ENCODE data around the gene TLE5.

Gene TLE5

DNA sequence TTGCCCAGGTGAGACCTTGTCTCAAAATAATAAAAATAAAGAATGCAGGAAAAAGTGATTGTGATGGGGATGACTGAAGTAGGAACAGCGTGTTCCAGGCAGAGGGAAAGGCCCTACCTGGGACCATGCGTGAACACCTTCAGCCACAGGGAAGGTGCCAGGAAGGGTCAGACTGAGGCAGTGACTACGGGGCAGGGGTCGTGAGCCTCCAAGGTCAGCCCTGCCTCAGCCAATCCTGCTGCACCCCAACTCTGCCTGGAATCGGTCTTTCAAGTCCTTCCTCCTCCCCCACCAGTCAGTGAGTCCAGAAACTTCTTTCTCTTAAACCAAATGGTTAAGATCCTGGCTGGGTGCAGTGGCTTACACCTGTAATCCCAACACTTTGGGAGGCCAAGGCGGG is 17.1 kb downstream of the TLE5 start:
- H3K27ac ChIP-seq (ENCODE audit: insufficient read depth in 1 of 2, low read depth in 1 of 2, low read length in 2 of 2, poor library complexity in 1 of 2, severe bottlenecking in 2 of 2), result no peak overlapping the region
- ChIA-PET POLR2A (interaction anchor here (0.6 kb wide), 1 partner anchor 117 kb away, joined by 3 read pairs; no protein-coding TSS in a partner anchor), CTCF (interaction anchor here (0.8 to 2.5 kb wide), 3 partner anchors 9 to 95 kb away, joined by 3 to 12 read pairs (median 4); no protein-coding TSS in a partner anchor)
- H3K4me1 ChIP-seq (ENCODE audit: control extremely low read depth in 1 of 4, control insufficient read depth in 4 of 4, insufficient read depth in 4 of 4, low read length in 3 of 4), result peaks cover 3 to 33% (median 16%) of the 10 kb centered on the region in 4 experiments
- 92% methylated on average over 5 of the region's 6 CpGs for WGBS (ENCODE audit: insufficient coverage)
- H3K4me3 ChIP-seq (ENCODE audit: control insufficient read depth in 1 of 7, extremely low read depth in 1 of 7, insufficient read depth in 4 of 7, low read depth in 2 of 7, low read length in 6 of 7), result no peak overlapping the region
- no peaks in the 10 kb centered on the region for H3K36me3 ChIP-seq (ENCODE audit: control insufficient read depth in 4 of 4, insufficient read depth in 4 of 4, low read length in 3 of 4)
- H3K9me3 ChIP-seq (ENCODE audit: control extremely low read depth in 1 of 5, control insufficient read depth in 4 of 5, insufficient read depth in 2 of 5, low read depth in 1 of 5, low read length in 4 of 5), result no peaks in the 10 kb centered on the region
- no peak for DNase-seq
- H3K27me3 ChIP-seq (replicated peaks in 2 of 5; ENCODE audit: control insufficient read depth in 4 of 5, insufficient read depth in 5 of 5, low read length in 4 of 5), result no peaks in the 10 kb centered on the region

DNA sequence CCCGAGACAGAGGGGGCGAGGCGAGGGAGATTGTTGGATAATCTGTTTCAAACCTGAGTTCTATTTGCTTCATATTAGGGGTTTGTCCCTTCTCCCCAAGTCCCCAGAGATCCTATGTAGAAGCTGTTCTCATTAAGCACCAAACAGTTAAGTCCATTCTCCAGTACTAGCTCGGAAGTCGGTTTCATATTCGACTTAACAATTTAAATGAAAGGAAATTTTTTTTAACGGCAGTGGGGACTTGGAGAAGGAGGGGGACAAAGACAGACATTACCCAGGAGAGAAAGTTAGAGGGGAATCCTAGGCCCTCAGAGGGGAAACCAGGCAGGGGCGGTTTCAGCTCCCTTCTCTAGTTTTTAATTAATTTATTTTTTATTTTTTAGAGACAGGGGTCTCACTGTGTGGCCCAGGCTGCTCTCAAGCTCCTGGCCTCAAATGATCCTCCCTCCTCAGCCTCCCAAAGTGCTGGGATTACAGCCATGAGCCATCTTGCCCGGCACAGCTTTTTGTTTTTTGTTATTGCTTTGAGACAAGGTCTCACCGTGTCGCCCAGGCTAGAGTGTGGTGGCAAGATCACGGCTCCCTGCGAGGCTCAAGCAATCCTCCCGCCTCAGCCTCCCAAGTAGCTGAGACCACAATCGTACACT is 19.6 kb downstream of the TLE5 start:
- peak overlapping the region in 5 of 7 experiments; percentile 30 to 73 (median 50) for H3K4me3 ChIP-seq (ENCODE audit: control insufficient read depth in 1 of 7, extremely low read depth in 1 of 7, insufficient read depth in 4 of 7, low read depth in 2 of 7, low read length in 6 of 7)
- no peaks in the 10 kb centered on the region for H3K36me3 ChIP-seq (ENCODE audit: control insufficient read depth in 4 of 4, insufficient read depth in 4 of 4, low read length in 3 of 4)
- no peaks in the 10 kb centered on the region for H3K27me3 ChIP-seq (replicated peaks in 2 of 5; ENCODE audit: control insufficient read depth in 4 of 5, insufficient read depth in 5 of 5, low read length in 4 of 5)
- peaks cover 0 to 29% (median 15%) of the 10 kb centered on the region in 4 experiments for H3K4me1 ChIP-seq (ENCODE audit: control extremely low read depth in 1 of 4, control insufficient read depth in 4 of 4, insufficient read depth in 4 of 4, low read length in 3 of 4)
- no peaks in the 10 kb centered on the region for H3K9me3 ChIP-seq (ENCODE audit: control extremely low read depth in 1 of 5, control insufficient read depth in 4 of 5, insufficient read depth in 2 of 5, low read depth in 1 of 5, low read length in 4 of 5)
- ChIA-PET CTCF (interaction anchor here (0.6 to 1.4 kb wide), 5 partner anchors 9 to 61 kb away, joined by 3 read pairs; no protein-coding TSS in a partner anchor), POLR2A (no interaction called here)
- 52% methylated on average over 11 of the region's 15 CpGs for WGBS (ENCODE audit: insufficient coverage)
- H3K27ac ChIP-seq (ENCODE audit: insufficient read depth in 1 of 2, low read depth in 1 of 2, low read length in 2 of 2, poor library complexity in 1 of 2, severe bottlenecking in 2 of 2), result peak overlapping the region in 1 of 2 experiments; percentile 82
- peak in 1 of 3 donors; percentile 42 for DNase-seq

DNA sequence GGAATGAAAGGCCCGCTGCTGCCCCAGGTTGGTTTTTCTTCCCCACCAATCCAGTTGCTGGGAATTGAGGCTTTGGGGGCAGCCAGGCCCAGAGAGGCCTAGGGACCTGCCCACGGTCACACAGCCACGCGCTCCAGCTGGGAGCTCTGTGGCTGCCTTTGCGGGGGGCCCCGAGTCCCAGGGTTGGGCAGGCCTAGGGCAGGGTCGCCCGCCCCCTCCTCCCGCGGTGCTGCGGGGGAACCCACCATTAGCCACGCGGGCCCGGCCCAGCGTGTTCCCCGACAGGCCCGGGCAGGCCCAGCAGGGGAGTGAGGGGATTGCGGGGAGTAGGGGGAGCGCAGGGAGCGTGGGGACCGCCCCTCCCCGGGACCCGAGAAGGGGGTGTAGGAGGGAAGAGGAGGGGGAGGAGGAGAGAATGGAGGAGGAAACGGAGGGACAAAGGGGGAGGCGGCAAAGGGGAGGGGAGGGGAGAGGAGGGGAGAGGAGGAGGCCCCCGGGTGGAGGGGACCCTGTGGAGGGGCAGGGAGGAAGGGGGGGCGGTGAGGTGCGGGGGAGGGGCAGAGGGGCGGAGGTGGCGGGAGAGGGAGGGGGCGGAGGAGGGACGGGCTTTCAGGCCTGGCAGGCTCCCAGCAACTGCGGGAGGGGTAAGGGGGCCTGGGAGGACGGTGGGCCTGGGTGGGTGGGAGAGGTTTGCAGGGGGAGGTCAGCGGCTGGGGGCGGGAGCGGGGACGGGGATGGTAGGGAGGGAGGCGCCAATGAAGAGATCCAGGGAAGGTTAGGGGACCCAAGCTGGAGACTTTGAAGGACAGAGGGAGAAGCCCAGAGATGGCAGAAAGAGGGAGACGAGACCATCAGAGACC is 20.3 kb downstream of the TLE5 start:
- Histone ChIP-seq H3K9me3 (ENCODE audit: control extremely low read depth in 1 of 5, control insufficient read depth in 4 of 5, insufficient read depth in 2 of 5, low read depth in 1 of 5, low read length in 4 of 5) (no peaks in the 10 kb centered on the region), H3K27me3 (replicated peaks in 2 of 5; ENCODE audit: control insufficient read depth in 4 of 5, insufficient read depth in 5 of 5, low read length in 4 of 5) (no peaks in the 10 kb centered on the region), H3K4me1 (ENCODE audit: control extremely low read depth in 1 of 4, control insufficient read depth in 4 of 4, insufficient read depth in 4 of 4, low read length in 3 of 4) (peaks cover 0 to 24% (median 11%) of the 10 kb centered on the region in 4 experiments), H3K4me3 (ENCODE audit: control insufficient read depth in 1 of 7, extremely low read depth in 1 of 7, insufficient read depth in 4 of 7, low read depth in 2 of 7, low read length in 6 of 7) (peak overlapping the region in 5 of 7 experiments; percentile 30 to 73 (median 50)), H3K27ac (ENCODE audit: insufficient read depth in 1 of 2, low read depth in 1 of 2, low read length in 2 of 2, poor library complexity in 1 of 2, severe bottlenecking in 2 of 2) (peak overlapping the region in 1 of 2 experiments; percentile 82), H3K36me3 (ENCODE audit: control insufficient read depth in 4 of 4, insufficient read depth in 4 of 4, low read length in 3 of 4) (no peaks in the 10 kb centered on the region)
- POLR2A ChIA-PET, result no interaction called here
- DNase-seq, result no peak
- 10% methylated on average over 10 of the region's 40 CpGs for WGBS (ENCODE audit: insufficient coverage)
- CTCF ChIA-PET, result interaction anchor here (0.9 to 1.4 kb wide), 4 partner anchors 12 to 62 kb away, joined by 3 read pairs; no protein-coding TSS in a partner anchor

DNA sequence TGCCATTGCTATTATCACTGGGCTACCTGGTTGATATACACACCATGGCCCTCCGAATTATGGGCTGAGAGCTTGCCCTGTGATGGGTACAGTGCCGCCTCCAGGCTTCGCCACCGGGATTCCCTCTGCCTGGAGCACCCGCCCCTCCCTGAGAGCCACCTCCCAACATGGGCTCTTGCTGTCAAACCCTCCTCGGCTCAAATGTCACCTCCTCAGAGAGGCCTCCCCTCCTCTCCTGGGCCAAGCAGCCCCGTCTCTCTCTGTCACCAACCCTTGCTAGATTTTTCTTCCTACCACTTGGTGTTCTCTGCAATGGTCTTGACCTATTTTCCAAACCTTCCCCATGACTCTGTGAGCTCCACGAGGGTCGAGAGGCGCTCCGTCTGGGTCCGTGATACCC is 21.0 kb downstream of the TLE5 start:
- 83% methylated on average over 12 of the region's 12 CpGs for WGBS (ENCODE audit: insufficient coverage)
- CTCF ChIA-PET, result no interaction called here
- Histone ChIP-seq H3K27me3 (replicated peaks in 2 of 5; ENCODE audit: control insufficient read depth in 4 of 5, insufficient read depth in 5 of 5, low read length in 4 of 5) (no peaks in the 10 kb centered on the region), H3K36me3 (ENCODE audit: control insufficient read depth in 4 of 4, insufficient read depth in 4 of 4, low read length in 3 of 4) (no peaks in the 10 kb centered on the region), H3K27ac (ENCODE audit: insufficient read depth in 1 of 2, low read depth in 1 of 2, low read length in 2 of 2, poor library complexity in 1 of 2, severe bottlenecking in 2 of 2) (no peak overlapping the region), H3K9me3 (ENCODE audit: control extremely low read depth in 1 of 5, control insufficient read depth in 4 of 5, insufficient read depth in 2 of 5, low read depth in 1 of 5, low read length in 4 of 5) (no peaks in the 10 kb centered on the region), H3K4me1 (ENCODE audit: control extremely low read depth in 1 of 4, control insufficient read depth in 4 of 4, insufficient read depth in 4 of 4, low read length in 3 of 4) (peaks cover 0 to 26% (median 12%) of the 10 kb centered on the region in 4 experiments), H3K4me3 (ENCODE audit: control insufficient read depth in 1 of 7, extremely low read depth in 1 of 7, insufficient read depth in 4 of 7, low read depth in 2 of 7, low read length in 6 of 7) (peak overlapping the region in 2 of 7 experiments; percentile 45 to 73)
- POLR2A ChIA-PET, result no interaction called here
- no peak for DNase-seq

DNA sequence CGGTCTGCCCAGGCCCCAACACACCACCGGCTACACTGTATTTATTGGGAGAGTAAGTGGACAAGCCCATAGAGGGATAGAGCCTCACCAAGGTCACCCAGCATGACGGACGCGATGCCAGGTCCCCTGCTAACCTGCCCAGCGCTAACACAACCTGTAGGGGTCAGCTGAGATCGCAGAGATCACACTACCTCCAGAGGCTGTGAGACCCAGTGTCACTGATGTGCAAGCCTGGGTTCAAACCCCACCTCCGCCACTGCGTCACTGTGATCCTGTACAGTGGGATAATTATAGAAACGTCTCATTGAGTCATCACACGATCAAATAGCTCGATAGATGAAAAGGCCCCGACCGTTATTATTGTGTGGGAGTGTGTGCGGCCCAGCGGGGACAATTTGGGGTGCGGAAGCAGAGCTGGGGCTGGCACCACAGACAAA is 22.6 kb downstream of the TLE5 start:
- DNase-seq, result no peak
- H3K36me3 ChIP-seq (ENCODE audit: control insufficient read depth in 4 of 4, insufficient read depth in 4 of 4, low read length in 3 of 4), result no peaks in the 10 kb centered on the region
- 94% methylated on average over 15 of the region's 17 CpGs for WGBS (ENCODE audit: insufficient coverage)
- ChIA-PET CTCF (interaction anchor here (0.6 to 2.6 kb wide), 4 partner anchors 13 to 318 kb away, joined by 4 to 13 read pairs (median 6); no protein-coding TSS in a partner anchor), POLR2A (no interaction called here)
- no peaks in the 10 kb centered on the region for H3K9me3 ChIP-seq (ENCODE audit: control extremely low read depth in 1 of 5, control insufficient read depth in 4 of 5, insufficient read depth in 2 of 5, low read depth in 1 of 5, low read length in 4 of 5)
- H3K4me3 ChIP-seq (ENCODE audit: control insufficient read depth in 1 of 7, extremely low read depth in 1 of 7, insufficient read depth in 4 of 7, low read depth in 2 of 7, low read length in 6 of 7), result no peak overlapping the region
- H3K27me3 ChIP-seq (replicated peaks in 2 of 5; ENCODE audit: control insufficient read depth in 4 of 5, insufficient read depth in 5 of 5, low read length in 4 of 5), result no peaks in the 10 kb centered on the region
- no peak overlapping the region for H3K27ac ChIP-seq (ENCODE audit: insufficient read depth in 1 of 2, low read depth in 1 of 2, low read length in 2 of 2, poor library complexity in 1 of 2, severe bottlenecking in 2 of 2)
- H3K4me1 ChIP-seq (ENCODE audit: control extremely low read depth in 1 of 4, control insufficient read depth in 4 of 4, insufficient read depth in 4 of 4, low read length in 3 of 4), result peaks cover 0 to 33% (median 21%) of the 10 kb centered on the region in 4 experiments

DNA sequence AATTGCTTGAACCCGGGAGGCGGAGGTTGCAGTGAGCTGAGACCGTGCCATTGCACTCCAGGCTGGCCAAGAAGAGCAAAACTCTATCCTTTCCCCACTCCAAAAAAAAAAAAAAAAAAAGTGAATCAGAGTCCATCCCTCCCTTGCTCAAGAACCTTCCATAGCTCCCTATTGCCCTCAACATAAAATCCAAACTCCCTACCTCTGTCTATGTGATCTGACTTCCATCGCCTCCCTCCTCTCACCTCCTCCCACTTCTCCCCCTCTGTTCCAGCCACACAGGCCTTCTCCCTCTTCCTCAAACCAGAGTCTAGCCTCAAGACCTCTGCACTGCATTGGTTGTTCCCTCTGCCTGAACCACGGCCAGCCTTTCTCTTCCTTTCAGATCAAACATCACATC is 23.2 kb downstream of the TLE5 start:
- H3K9me3 ChIP-seq (ENCODE audit: control extremely low read depth in 1 of 5, control insufficient read depth in 4 of 5, insufficient read depth in 2 of 5, low read depth in 1 of 5, low read length in 4 of 5), result no peaks in the 10 kb centered on the region
- DNase-seq, result no peak
- ChIA-PET POLR2A (no interaction called here), CTCF (interaction anchor here (0.7 to 2.6 kb wide), 5 partner anchors 14 to 77 kb away, joined by 3 to 13 read pairs (median 5); no protein-coding TSS in a partner anchor)
- H3K27me3 ChIP-seq (replicated peaks in 2 of 5; ENCODE audit: control insufficient read depth in 4 of 5, insufficient read depth in 5 of 5, low read length in 4 of 5), result no peaks in the 10 kb centered on the region
- H3K27ac ChIP-seq (ENCODE audit: insufficient read depth in 1 of 2, low read depth in 1 of 2, low read length in 2 of 2, poor library complexity in 1 of 2, severe bottlenecking in 2 of 2), result no peak overlapping the region
- no peak overlapping the region for H3K4me3 ChIP-seq (ENCODE audit: control insufficient read depth in 1 of 7, extremely low read depth in 1 of 7, insufficient read depth in 4 of 7, low read depth in 2 of 7, low read length in 6 of 7)
- peaks cover 0 to 38% (median 27%) of the 10 kb centered on the region in 4 experiments for H3K4me1 ChIP-seq (ENCODE audit: control extremely low read depth in 1 of 4, control insufficient read depth in 4 of 4, insufficient read depth in 4 of 4, low read length in 3 of 4)
- WGBS (ENCODE audit: insufficient coverage), result 67% methylated on average over 2 of the region's 5 CpGs
- H3K36me3 ChIP-seq (ENCODE audit: control insufficient read depth in 4 of 4, insufficient read depth in 4 of 4, low read length in 3 of 4), result no peaks in the 10 kb centered on the region

Data from common myeloid progenitor, CD34-positive (primary cell).